CD4-positive, alpha-beta T cell treated with Interleukin-17A for 4 hours (primary cell): ENCODE measurements around the gene CNRIP1.

Source experiments
- DNase-seq: peaks from one replicate; pipeline ENCODE4 v3.0.0-alpha.2; 2020; ENCODE audit warnings: mixed read lengths

Gene CNRIP1

GRCh38 chr2:68291314-68291713, 28.4 kb downstream of the CNRIP1 start:
- no peak for DNase-seq

GRCh38 chr2:68290901-68291300, 28.8 kb downstream of the CNRIP1 start:
- no peak for DNase-seq

GRCh38 chr2:68287580-68288441, 31.9 kb downstream of the CNRIP1 start:
- no peak for DNase-seq

GRCh38 chr2:68284896-68285295, 34.9 kb downstream of the CNRIP1 start:
- no peak for DNase-seq

GRCh38 chr2:68283419-68283812, 36.3 kb downstream of the CNRIP1 start:
- no peak for DNase-seq

GRCh38 chr2:68282811-68283418, 36.8 kb downstream of the CNRIP1 start:
- DNase-seq = peak; percentile 37

GRCh38 chr2:68280796-68281195, 39.0 kb downstream of the CNRIP1 start:
- DNase-seq = no peak

GRCh38 chr2:68280348-68280747, 39.4 kb downstream of the CNRIP1 start:
- no peak for DNase-seq

GRCh38 chr2:68279691-68280090, 40.1 kb downstream of the CNRIP1 start:
- DNase-seq = no peak

- no peak for DNase-seq
Measured at GRCh38 chr2:68278169-68278568, 41.6 kb downstream of the CNRIP1 start.

GRCh38 chr2:68274022-68274421, 45.7 kb downstream of the CNRIP1 start:
- DNase-seq = no peak

GRCh38 chr2:68272246-68272994, 47.3 kb downstream of the CNRIP1 start:
- DNase-seq = no peak

- no peak for DNase-seq
Measured at GRCh38 chr2:68266655-68267054, 53.1 kb downstream of the CNRIP1 start.

GRCh38 chr2:68263632-68264031, 56.1 kb downstream of the CNRIP1 start:
- no peak for DNase-seq

GRCh38 chr2:68258851-68259250, 60.9 kb downstream of the CNRIP1 start:
- DNase-seq = no peak

- no peak for DNase-seq
Measured at GRCh38 chr2:68256093-68256450, 63.7 kb downstream of the CNRIP1 start.

- peak; percentile 50 for DNase-seq
Measured at GRCh38 chr2:68253219-68254068, 66.3 kb downstream of the CNRIP1 start.

- peak; percentile 96 for DNase-seq
Measured at GRCh38 chr2:68252400-68253218, 67.1 kb downstream of the CNRIP1 start, which contains the start of gene PPP3R1. Gene PPP3R1, minus strand, starts transcription at chr2:68252532. Its CDS starts 405 bp downstream, at chr2:68252127.

GRCh38 chr2:68251855-68252399, 67.8 kb downstream of the CNRIP1 start:
- peak; percentile 45 for DNase-seq

- peak; percentile 81 for DNase-seq
Measured at GRCh38 chr2:68251187-68251854, 68.4 kb downstream of the CNRIP1 start.

GRCh38 chr2:68250652-68251186, 69.0 kb downstream of the CNRIP1 start:
- DNase-seq = no peak
